ENCODE measurements around the gene C20orf204. TPM values are rescaled to one million over a fixed set of nuclear protein-coding genes. Genes with fewer than 3 reads are reported as not detected.
A peak's percentile ranks its signal among the peaks of the same experiment; 100 is the strongest.

The C20orf204 gene
- total RNA-seq, 2 donors from 2014 or later: 4.0 to 4.1 TPM

GRCh38 chr20:64058536-64058935, 22.6 kb downstream of the C20orf204 start:
- no peak for TF ChIP-seq CTCF (conservative IDR thresholded peaks at IDR 0.05)
- Histone ChIP-seq H3K4me1 (ENCODE audit: control insufficient read depth, insufficient read depth, low read length) (peaks cover 21% of the 10 kb centered on the region), H3K4me3 (ENCODE audit: low read length) (no peak overlapping the region), H3K27me3 (ENCODE audit: control insufficient read depth, insufficient read depth, low read length, poor library complexity, severe bottlenecking) (no peaks in the 10 kb centered on the region), H3K36me3 (ENCODE audit: control insufficient read depth, insufficient read depth, low read length) (no peaks in the 10 kb centered on the region), H3K27ac (ENCODE audit: low read depth, low read length) (no peak overlapping the region), H3K9ac (ENCODE audit: extremely low read depth, low read length, poor library complexity, severe bottlenecking) (no peak overlapping the region), H3K9me3 (ENCODE audit: control insufficient read depth, low read length) (no peaks in the 10 kb centered on the region)
- Mint-ChIP-seq H3K9me3 (no peaks in the 10 kb centered on the region), H3K27me3 (ENCODE audit: insufficient read depth) (peaks cover 5% of the 10 kb centered on the region), H3K36me3 (ENCODE audit: low read depth) (no peaks in the 10 kb centered on the region), H3K4me1 (peaks cover 14% of the 10 kb centered on the region), H3K4me3 (no peak overlapping the region), H3K27ac (no peak overlapping the region)
- DNase-seq: no peak
- 89 to 91% methylated on average over 11 to 12 of the region's 12 CpGs for WGBS, 2 experiments (ENCODE audit: insufficient coverage in 1 of 2, insufficient read length in 1 of 2)

- H3K27me3 ChIP-seq (ENCODE audit: control insufficient read depth, insufficient read depth, low read length, poor library complexity, severe bottlenecking): no peaks in the 10 kb centered on the region
- H3K27ac ChIP-seq (ENCODE audit: low read depth, low read length): no peak overlapping the region
- no peaks in the 10 kb centered on the region for H3K9me3 ChIP-seq (ENCODE audit: control insufficient read depth, low read length)
- 78% methylated on average over 5 of the region's 5 CpGs for WGBS, 2 experiments (ENCODE audit: insufficient coverage in 1 of 2, insufficient read length in 1 of 2)
- H3K36me3 ChIP-seq (ENCODE audit: control insufficient read depth, insufficient read depth, low read length): no peaks in the 10 kb centered on the region
- peak overlapping the region; percentile 27 for H3K27ac Mint-ChIP-seq
- peak overlapping the region; percentile 75 for H3K4me3 Mint-ChIP-seq
- DNase-seq: no peak
- peaks cover 17% of the 10 kb centered on the region for H3K4me1 Mint-ChIP-seq
- H3K4me3 ChIP-seq (ENCODE audit: low read length): peak overlapping the region; percentile 82
- H3K4me1 ChIP-seq (ENCODE audit: control insufficient read depth, insufficient read depth, low read length): peaks cover 6% of the 10 kb centered on the region
- peaks cover 8% of the 10 kb centered on the region for H3K27me3 Mint-ChIP-seq (ENCODE audit: insufficient read depth)
- no peak for TF ChIP-seq CTCF (conservative IDR thresholded peaks at IDR 0.05)
- no peaks in the 10 kb centered on the region for H3K36me3 Mint-ChIP-seq (ENCODE audit: low read depth)
- no peaks in the 10 kb centered on the region for H3K9me3 Mint-ChIP-seq
- peak overlapping the region; percentile 41 for H3K9ac ChIP-seq (ENCODE audit: extremely low read depth, low read length, poor library complexity, severe bottlenecking)
Measured at GRCh38 chr20:64062276-64062595, 26.3 kb downstream of the C20orf204 start.

DNA sequence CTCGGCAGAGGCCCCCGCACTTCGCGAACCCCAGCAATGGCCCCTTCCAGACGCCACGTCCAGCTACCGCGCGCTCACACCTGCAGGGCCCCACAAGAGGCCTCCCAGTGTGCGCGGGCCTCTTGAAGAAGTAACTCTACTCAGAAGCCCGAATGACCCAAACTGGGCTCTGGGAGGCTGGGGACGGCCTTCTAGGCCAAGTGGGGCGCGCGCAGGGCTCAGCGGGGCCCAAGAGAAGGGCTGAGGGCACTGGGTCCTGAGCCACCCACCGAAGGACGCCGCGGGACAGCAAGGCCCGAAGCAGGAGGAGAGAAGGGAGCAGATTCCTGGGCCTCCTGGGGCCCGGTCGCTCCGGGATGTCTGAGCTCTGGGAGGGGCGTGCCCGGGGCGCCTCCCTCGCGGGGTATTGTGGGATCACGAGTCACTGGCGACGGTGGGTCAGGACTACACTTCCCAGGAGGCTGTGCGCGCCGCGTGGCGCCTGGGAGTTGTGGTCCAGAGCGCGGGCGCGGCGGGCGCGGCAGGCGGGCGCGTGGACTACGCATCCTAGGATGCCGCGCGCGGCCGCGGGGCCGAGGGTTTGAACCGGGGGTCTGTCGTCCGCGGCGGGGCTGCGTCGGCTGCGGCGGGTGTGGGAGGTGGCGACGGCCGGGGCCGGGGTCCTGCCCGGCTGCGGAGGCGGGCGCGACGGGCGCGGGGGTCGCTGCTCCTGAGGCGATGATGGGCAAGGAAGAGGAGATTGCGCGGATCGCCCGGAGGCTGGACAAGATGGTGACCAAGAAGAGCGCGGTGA, 26.8 kb downstream of the C20orf204 start, which contains the start of gene TCEA2:
TCEA2 (plus strand) TSS at position 603 of the 793 bp plus-strand sequence; CDS start at position 718, 115 bp downstream.
- Histone ChIP-seq H3K4me3 (ENCODE audit: low read length) (peak within 1 kb of the TSS; percentile 82), H3K27ac (ENCODE audit: low read depth, low read length) (no peak within 1 kb of the TSS), H3K36me3 (ENCODE audit: control insufficient read depth, insufficient read depth, low read length) (no peaks in the 10 kb centered on the region), H3K27me3 (ENCODE audit: control insufficient read depth, insufficient read depth, low read length, poor library complexity, severe bottlenecking) (no peaks in the 10 kb centered on the region), H3K9me3 (ENCODE audit: control insufficient read depth, low read length) (no peaks in the 10 kb centered on the region), H3K9ac (ENCODE audit: extremely low read depth, low read length, poor library complexity, severe bottlenecking) (peak within 1 kb of the TSS; percentile 41), H3K4me1 (ENCODE audit: control insufficient read depth, insufficient read depth, low read length) (no peaks in the 10 kb centered on the region)
- no peak for TF ChIP-seq CTCF (conservative IDR thresholded peaks at IDR 0.05)
- Mint-ChIP-seq H3K27me3 (ENCODE audit: insufficient read depth) (peaks cover 8% of the 10 kb centered on the region), H3K4me1 (peaks cover 14% of the 10 kb centered on the region), H3K4me3 (peak within 1 kb of the TSS; percentile 75), H3K9me3 (no peaks in the 10 kb centered on the region), H3K27ac (peak within 1 kb of the TSS; percentile 52), H3K36me3 (ENCODE audit: low read depth) (no peaks in the 10 kb centered on the region)
- 11 to 47% methylated on average over 7 to 85 of the region's 85 CpGs for WGBS, 2 experiments (ENCODE audit: insufficient coverage in 1 of 2, insufficient read length in 1 of 2)
- peak; percentile 97 for DNase-seq
